HG03196 (cell line): ENCODE measurements around the gene MAP4K4.

ENCODE experiments used
- ATAC-seq: cut with Tn5 transposase; IDR thresholded peaks from one replicate; pipeline ENCODE4 v1.9.1; 2021; ENCODE audit not compliant: unreplicated experiment

The MAP4K4 gene

DNA sequence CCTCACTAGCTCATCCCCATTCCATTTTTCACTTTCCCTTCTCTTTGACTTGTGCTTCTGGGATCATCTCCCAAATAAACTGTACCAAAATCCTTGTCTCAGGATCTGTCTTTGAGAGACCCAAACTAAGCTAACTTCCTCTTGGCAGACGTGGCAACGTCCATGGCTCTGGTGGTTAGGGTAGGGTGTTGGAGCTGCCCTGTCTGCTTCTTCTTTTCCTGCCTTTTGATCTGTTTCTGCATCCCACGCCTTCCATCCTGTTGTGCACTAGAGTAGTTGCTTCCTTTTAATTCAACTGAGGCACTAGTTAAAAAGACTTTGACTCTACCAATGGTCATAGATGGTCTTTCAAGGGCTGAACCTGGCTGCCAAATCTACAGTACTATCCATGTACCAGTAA is 5.5 kb upstream of the MAP4K4 start:
- no peak for ATAC-seq

DNA sequence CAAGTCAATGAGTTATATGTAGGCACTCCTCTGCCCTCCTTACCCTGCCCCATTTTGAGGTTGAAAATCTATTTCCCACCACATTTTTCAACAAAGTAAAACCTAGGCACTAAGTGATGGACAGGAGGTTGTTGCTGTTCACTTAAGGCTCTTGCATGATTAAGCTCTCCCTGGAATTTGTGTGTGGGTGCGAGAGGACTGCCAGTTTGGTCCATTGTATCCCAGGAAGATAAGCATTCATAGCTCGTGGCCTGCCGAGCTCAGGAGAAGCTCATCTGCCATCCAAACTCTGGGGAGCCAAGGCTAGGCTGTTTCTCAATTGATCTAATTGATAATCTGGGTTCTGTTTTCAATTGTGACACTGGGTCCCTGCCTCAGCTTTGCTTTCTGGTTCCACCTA is 4.7 kb upstream of the MAP4K4 start:
- ATAC-seq, result no peak

DNA sequence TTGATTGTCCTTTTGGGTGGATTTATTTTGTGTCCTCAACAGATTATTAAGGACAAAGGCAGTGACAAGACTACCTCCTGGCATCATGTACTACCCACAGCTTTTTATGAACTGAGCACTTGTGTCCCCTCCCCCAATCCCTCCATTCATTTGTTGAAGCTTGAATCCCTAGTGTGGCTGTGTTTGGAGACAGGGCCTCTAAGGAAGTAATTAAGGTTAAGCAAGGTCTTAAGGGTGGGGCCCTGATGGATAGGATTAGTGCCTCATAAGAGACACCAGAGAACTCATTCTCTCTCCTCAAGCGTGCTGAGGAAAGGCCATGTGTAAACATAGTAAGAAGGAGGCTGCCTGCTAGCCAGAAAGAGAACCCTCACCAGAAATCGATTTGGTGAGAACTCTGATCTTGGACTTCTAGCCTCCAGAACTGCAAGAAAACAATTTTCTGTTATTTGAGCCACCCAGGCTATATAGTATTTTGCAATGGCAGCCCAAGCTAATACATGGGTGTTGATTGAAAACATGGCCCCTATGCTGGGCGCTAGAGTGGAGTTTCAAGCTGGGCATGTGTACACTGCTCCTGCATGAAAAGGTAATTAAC is 3.4 kb upstream of the MAP4K4 start:
- no peak for ATAC-seq

DNA sequence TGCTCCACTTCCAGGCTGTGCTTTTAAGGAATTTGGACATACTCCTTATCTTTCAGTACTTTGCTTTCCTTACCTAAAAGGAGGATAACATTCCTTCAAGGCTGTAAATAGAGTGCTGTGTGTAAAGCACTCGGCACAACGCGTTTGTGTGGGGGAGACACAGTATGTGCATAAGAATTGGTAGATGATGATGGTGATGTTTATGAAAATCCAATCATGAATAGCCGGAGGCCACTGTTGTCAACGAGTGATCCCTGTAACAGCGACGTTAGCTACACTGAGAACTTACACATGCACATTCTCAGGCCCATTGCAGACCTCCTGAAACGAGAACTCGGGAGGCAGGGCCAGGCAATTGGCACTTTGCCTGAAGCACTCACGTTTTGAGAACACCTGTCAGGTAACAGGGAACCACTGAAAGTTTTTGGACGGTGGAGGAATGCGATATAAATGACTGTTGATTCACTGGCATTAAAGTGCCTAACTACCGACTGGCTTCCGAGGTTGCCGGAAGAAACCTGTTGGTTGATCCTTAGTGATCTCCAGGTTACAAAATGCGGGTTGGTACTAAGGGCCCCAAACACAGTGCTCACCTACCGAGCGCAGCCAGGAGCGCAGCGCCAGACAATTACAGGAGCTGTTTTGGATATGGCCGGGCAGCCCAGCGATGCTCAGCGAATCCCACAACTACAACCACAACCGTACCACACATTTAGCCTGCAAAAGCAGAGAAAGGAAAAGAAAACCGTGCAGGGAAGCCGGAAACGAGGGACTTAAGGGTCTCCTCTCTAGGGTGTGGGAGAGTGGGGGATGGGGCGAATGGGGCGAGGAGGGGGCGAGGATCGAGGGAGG is 1.0 kb upstream of the MAP4K4 start:
- no peak for ATAC-seq

DNA sequence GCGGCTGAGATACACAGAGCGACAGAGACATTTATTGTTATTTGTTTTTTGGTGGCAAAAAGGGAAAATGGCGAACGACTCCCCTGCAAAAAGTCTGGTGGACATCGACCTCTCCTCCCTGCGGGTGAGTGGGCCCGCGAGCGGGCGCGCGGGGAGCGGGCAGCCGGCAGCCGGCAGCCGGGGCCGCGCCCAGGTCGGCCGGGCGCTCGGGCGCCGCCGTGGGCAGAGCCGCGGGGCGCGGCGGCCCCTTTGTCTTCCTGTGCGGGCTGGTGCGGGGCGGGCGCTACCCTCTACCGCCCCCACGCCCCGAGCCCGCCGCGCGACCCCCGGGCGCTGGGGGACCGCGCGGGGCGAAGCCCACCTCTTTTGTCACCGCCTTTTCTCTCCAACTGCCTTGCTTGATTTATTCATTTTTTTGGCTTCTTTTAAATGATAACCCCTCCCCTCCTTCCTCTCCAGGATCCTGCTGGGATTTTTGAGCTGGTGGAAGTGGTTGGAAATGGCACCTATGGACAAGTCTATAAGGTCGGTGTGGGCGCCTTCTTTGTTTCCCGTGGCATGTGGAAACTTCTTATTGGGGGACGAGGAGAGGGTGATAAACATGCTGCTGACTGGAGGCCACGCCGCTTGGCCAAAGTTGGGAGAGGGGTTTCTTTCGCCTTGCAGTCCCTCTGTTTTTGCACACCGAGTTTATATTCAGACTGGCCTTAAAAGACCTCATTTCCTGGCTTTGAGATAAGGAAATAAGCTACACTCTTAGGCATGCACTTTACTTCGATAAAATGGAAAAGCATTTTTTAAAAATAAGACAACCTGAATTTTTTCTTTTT is 722 bp downstream of the MAP4K4 start:
- no peak for ATAC-seq

DNA sequence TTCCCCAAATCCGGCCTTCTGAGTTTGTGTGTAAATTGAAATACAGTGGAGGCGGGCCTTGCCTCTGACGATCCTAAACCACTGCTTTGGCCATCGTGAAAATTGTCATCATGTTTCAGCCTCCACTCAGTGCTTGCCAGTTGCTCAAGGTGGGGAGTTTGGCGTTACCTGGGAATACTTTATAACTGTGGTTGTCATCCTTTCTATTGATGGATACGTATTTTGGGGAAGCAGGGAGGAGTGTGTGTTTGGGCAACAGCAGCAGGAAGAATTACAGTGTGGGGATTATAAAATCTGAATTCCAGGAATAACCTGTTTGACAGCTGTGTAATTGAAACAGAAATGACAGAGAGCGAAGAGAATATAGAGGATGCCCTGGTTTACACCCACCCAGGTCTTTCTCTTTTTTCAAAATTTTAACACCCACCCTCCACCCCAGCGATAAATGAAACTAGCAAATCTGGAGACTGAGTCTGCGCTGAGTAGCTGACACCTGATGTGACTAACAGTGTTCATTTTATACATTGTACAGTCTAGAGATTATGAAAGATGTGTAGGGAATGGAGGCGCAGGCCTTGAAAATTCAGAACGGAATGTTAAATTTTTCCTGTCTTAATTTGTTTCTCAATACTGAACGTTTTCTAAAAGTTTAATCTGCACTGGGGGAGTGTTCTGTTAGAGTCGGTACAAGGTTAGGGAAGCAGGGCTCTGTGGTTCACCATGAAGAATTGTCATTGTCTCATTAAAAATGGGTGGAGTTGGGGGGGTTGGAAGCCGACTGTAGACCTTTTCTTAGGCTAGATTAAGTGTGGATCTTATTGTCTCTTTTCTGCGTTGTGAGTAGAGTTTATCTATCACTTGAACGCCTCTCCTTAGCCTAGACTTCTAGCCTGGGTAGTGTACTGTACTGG is 1.6 kb downstream of the MAP4K4 start:
- no peak for ATAC-seq

DNA sequence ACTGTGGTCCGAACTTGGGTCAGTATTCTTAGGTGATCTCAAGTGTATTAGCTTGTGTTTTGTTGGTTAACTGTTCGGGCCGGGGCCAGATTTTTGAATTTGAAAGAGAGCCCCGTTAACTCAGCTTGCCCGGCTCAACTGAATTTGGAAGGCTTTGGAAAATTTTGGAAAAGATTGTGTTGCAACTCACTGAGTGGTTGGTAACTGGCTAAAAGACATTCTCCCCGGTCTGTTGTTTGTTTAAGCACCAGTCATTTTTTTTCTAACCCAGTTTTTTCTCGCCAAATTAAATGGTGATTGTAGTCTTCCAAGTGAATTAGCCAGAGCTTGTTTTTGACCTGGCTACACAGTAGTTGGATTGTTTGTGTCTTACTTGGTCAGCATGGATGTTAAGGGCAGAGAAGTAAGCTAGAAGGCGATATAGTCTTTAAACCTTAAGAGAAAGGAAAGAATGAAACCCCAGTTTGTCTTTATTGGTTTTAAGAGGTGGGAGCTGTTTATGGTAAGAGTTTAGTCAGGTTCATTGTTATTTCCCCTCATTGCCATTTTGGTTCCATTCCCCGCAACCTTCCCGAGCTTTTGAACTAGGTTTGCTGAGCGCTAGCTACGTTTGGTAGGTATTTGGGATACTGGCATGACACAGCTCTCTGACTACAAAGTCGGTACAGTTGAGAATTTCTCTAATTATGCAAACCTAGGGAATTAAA is 2.4 kb downstream of the MAP4K4 start:
- no peak for ATAC-seq

DNA sequence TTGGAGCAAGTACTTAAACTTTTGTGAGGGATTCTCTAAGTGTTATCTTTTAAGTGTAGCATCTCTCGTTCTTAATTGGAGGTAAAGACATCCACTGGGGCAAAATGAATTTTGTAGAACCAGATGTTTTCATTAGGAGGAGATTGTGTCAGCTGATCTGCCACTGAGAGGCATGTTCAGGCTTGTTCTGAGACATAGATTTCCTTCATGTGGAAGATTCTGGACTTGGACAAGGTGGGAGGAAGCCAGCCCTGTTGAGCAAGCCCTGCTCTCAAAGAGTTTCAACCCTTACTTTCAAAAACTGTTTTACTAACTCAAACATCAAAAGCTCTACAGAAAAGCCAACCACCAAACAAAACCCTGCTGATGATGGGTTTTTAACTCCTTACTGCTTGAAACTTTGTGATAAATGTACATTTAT is 6.5 kb downstream of the MAP4K4 start:
- no peak for ATAC-seq

DNA sequence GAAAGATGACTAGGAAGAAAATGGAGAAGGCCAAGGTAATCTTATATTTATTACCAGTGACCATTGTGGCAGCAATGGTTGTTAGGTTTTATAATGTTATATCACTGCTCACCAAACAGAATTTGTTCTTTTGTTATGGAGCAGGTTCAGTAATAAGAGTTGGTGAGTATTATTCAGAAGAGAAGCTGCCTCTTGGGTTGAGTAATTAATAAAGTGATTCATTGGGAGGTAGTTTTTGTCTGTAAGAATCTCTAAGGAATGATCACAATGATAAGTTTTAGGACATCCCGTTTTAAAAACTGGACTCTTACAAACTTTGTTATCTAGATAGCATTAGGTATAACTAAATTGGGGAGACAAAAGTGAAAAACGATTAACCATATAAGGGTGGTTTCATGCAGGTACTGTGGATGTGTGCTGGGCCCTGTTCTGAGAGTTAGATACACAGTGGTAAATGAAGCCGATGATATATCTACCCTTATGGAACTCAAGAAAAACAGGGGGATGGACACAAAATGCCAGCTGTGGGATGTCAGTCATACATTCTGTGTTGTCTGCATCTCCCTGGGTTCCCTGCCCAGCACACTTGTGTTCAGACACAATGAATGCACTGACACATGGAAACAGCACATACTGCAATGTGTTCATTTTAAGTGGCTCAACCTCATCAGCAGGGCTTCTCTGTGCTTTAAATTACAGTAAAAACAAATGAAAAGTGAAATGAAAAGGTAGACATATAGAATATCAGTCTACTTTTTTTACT is 7.5 kb downstream of the MAP4K4 start:
- ATAC-seq, result no peak

DNA sequence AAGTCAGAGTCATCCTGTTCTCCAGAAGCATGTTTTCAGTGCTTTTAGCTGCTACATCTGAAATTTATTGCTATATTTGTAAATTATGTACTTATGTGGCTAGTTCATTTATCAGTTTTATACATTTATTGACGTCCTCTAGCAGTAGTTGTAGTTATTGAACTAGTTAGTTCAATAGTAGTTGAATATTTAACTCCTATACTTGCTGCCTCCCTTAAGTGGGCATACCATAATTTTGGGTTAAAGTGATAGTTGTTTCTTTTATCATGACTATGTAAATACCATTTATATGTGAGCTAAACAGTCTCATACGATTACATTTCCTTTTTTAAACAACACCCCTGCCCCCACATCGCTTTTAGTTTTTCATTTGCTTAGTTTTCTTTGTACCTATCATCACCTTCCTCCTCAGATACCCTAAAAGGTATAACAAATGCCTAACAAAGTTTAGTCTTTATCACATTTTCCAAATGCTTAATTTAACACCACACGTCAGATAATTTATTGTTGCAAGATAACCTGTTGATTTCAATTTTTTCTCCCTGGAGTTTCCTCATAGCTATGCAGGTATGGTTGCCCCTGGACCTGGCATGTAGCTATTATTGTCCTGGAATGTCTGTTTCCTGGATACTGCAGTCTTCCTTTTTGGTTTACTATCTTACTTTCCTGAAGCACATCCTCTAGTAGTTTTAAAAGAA is 8.8 kb downstream of the MAP4K4 start:
- no peak for ATAC-seq

DNA sequence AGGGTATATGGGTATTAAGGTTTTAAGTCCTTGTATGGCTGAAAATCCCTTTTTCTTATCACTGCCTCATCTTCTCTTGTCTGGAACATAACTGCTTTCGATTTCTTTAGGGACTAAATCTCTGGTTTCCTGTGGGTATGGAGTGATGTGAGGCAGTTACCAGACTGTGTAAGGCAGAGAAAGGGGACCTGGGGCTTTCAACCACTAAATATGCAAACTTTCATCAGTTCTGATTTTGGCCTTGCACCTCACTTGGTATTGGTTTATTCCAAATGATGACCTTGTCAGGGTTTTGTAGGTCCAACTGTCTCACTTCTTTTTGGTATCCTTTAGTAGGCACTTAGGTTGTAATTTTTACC is 9.3 kb downstream of the MAP4K4 start:
- ATAC-seq, result peak; percentile 46

DNA sequence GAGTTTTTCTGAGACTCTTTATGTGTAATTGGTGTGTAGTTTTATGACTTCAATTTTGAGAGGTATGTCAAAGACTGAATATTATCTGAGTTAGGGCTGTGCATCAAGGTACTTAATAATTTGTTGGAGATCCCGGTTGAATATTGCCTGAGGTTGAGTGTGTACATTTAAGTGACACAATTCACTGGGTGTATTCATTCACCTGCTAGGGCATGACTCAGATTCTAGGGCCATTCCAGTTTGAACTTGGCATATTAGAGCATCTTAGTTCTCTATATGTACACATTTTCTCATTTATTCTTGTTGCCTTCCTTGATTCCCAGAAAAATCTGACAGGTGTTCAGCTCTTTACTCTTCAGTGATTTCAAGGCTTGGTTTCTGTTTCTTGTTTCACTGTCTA is 12.5 kb downstream of the MAP4K4 start:
- ATAC-seq, result no peak

DNA sequence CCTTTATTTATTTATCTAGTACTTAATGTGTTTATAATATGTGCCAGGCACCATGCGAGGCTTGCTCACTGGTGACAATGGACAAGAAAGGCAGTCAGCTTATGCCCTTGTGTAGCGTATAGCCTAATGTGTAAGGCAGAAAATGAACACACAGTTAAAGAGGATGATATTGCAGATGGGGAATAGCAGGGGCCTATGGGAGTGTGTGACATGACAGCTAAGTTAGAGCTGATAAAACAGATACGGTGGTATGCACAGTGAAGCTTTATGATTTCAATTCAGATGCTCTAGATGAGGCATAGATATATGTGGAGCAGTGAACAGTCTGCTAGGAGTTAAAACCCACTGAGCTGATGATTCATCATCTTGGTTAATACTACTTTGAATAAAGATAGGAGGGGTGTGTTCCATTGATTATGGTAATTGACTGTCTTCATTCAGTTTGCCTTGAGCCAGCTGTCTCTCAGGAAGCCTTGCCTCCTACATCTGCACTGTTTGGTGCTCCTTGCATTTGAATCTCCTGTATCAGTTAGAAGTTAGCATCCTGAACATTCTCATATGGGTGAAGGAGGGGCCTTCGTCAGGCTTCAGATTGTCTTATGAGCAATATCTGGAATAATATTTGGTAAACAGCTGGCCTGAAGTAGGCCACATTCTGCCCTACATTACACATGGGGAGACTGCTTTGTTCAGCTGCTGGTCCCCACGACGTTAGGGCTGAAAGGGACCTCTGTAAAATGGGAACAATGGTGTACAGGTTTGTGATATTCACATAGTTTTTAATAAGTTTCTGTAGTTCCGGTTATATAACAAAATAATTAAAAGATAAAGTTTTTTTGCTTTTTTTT is 13.2 kb downstream of the MAP4K4 start:
- no peak for ATAC-seq

DNA sequence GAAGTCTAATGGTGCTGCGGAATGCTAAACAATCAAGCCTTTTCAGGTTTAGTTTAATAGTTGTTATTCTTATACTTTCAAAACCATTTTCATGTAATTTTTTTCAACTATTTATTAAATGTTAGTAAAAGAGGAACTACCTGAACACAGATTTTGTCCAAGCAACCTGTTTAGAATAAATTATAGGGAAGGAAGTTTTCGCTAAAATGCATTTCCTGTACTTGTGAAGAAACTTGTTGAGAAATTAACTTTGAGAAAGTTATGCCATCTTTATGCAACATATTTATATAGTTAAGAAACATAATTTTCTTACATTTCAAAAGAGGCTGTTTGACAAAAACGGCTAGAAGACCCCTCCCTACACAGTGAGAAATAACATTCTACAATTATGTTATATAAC is 16.6 kb downstream of the MAP4K4 start:
- ATAC-seq, result no peak

DNA sequence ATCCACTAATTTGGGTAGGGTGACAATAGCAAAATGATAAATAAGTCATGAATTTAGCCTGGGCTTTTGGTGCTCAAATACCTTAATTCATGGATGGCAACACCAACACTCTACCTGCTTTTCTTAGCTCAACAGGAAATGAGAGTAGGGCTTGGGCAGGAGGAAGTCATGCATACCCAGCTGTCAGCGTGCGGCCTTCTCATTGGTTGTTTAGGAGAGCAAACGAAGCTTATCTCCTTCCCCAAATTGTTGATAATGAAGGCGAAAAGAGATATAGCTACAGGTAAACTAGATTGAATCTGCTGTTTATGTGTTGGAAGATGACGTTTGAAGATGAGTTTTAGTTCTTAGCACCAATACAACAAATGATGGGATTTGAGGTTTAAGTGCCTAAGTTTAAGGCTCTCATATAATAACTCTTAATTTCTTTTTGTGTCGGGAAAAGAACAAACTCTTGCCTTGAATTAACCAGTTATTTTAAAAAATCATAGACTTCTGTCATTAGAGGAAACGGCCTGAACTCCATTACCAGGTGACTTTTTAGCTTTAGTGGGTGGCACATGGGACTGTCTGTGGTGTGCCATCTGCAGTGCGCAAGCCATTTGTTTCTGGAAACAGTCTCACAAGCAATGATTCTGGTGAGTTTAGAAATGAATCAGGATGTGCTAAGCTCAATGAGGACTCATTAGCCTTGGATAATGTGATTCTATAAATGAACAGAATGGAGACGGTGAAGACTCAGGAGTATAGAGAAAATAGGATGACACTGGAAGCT is 19.8 kb downstream of the MAP4K4 start:
- peak; percentile 79 for ATAC-seq

DNA sequence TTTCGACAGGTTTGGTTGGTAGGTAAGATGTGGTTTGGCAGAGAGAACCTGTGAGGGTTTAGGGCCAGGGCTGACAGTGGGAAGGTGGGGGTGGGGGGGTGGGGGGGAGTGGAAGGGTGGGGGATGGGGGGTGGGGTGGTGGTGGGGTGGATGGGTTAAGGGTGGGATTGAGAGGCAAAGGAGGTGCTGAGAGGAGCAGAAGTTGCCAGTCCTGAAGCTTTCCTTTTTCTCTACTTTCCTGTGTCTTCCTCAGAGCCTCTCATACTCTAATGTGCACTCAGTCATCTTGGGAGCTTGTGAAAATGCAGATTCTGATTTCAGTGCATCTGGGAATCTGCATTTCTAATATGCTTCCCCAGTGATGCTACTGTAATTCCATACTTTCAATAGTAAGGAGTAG is 21.0 kb downstream of the MAP4K4 start:
- no peak for ATAC-seq

DNA sequence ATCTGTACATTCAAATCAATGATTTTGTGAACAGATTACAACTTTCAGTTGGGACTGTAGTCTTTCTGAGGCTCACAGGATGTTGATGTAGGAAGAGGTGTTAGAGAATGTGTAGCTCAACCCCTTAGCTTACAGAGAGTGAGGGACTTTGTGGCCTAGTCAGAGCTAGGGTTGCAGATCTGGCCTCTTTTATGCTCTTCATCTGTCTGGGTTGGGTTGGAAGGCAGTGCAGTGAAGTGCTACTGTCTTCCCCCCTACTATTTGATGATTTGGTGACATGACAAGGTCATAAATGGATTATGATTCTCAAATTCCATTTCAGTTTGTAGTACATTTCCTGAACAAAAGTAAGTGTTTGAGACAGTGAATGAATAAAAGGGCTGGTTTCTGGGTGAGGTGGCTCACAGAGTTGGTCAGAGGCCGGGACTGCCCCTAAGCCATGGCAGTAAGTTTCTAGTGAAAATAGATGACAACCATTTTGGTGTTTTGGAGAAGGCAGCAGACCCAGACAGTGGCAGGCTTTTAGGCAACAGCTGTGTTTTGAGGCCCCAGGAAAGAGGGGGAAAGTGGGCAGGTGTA is 21.6 kb downstream of the MAP4K4 start:
- ATAC-seq, result no peak
